HEK293 (cell line): ENCODE results near the gene MTMR3.
A peak's percentile ranks its signal among the peaks of the same experiment; 100 is the strongest.
"Not testable (repeated sequence)": the region's sequence is repeated elsewhere in the genome, so short reads cannot be mapped to it uniquely, and the experiment has no call there.

ENCODE experiments used
- CTCF ChIA-PET: fragments of 350-600 bp; formaldehyde crosslinking; extraction: SDS; loops from one replicate; lab custom pipeline; 2021; ENCODE audit warnings: antibody characterized with exemption; lab: Yijun Ruan, JAX
- POLR2A ChIA-PET: fragments of 300-600 bp; formaldehyde crosslinking; extraction: SDS; loops from one replicate; lab custom pipeline; 2020; ENCODE audit warnings: antibody characterized with exemption, inconsistent platforms; lab: Yijun Ruan, JAX
- H3K27ac ChIP-seq: fragments of 200-500 bp; sonication (Bioruptor generic); 2 replicates; pipeline ENCODE4 v1.5.1; 2014; ENCODE audit warnings: low read depth, low read length, control low read depth, inconsistent platforms; ENCODE audit errors: extremely low read depth
- H3K36me3 ChIP-seq, 2 experiments: fragments of 200-500 bp in 1 of 2; sonication (Bioruptor generic) in 1 of 2; 1 replicate in 1 of 2; 2 replicates in 1 of 2; pipeline ENCODE4 v1.5.1; 2014 to 2017; ENCODE audit warnings: inconsistent platforms in 2 of 2, low read length in 2 of 2; ENCODE audit not compliant: control insufficient read depth in 2 of 2, insufficient read depth in 1 of 2
- H3K4me1 ChIP-seq: fragments of 200-500 bp; sonication (Bioruptor generic); 2 replicates; pipeline ENCODE4 v1.5.1; 2014; ENCODE audit warnings: mild to moderate bottlenecking, low read length, inconsistent platforms; ENCODE audit not compliant: control insufficient read depth, insufficient read depth
- H3K4me3 ChIP-seq: 2 replicates; pipeline ENCODE4 v1.5.1; 2011; ENCODE audit warnings: low read depth, mild to moderate bottlenecking, control low read depth, low read length, moderate library complexity
- H3K9me3 ChIP-seq: fragments of 200-500 bp; sonication (Bioruptor generic); 2 replicates; pipeline ENCODE4 v1.5.1; 2014; ENCODE audit warnings: low read depth, low read length, inconsistent platforms; ENCODE audit not compliant: control insufficient read depth, insufficient read depth
- AEBP2 ChIP-seq: fragments of 450-650 bp; formaldehyde crosslinking; IDR thresholded peaks from 2 replicates; pipeline ENCODE4 v1.5.1; 2016; ENCODE audit warnings: missing biosample characterization, missing genetic modification characterization, borderline replicate concordance
- GLI4 ChIP-seq: fragments of 450-650 bp; formaldehyde crosslinking; IDR thresholded peaks from 2 replicates; pipeline ENCODE4 v1.5.1; 2016; ENCODE audit warnings: missing biosample characterization, missing genetic modification characterization
- HOXC10 ChIP-seq: sonication (generic); formaldehyde crosslinking; IDR thresholded peaks from 2 replicates; pipeline ENCODE4 v1.8.1; 2023; ENCODE audit warnings: mild to moderate bottlenecking, missing genetic modification reagents
- PRDM1 ChIP-seq: fragments of 450-650 bp; formaldehyde crosslinking; IDR thresholded peaks from 2 replicates; pipeline ENCODE4; 2016; ENCODE audit warnings: missing biosample characterization, missing genetic modification characterization
- SCRT2 ChIP-seq: fragments of 450-650 bp; formaldehyde crosslinking; IDR thresholded peaks from 2 replicates; pipeline ENCODE4 v1.5.1; 2016; ENCODE audit warnings: missing biosample characterization, missing genetic modification characterization
- ZBTB1 ChIP-seq: fragments of 450-650 bp; formaldehyde crosslinking; IDR thresholded peaks from 2 replicates; pipeline ENCODE4 v1.5.1; 2016; ENCODE audit warnings: missing biosample characterization, missing genetic modification characterization
- ZNF121 ChIP-seq: fragments of 450-650 bp; formaldehyde crosslinking; IDR thresholded peaks from 2 replicates; pipeline ENCODE4 v1.5.1; 2016; ENCODE audit warnings: missing biosample characterization, missing genetic modification characterization
- ZNF132 ChIP-seq: fragments of 450-650 bp; formaldehyde crosslinking; IDR thresholded peaks from 2 replicates; pipeline ENCODE4 v1.5.1; 2017; ENCODE audit warnings: missing biosample characterization, missing genetic modification characterization, borderline replicate concordance
- ZNF133 ChIP-seq: fragments of 450-650 bp; formaldehyde crosslinking; IDR thresholded peaks from 2 replicates; pipeline ENCODE4 v1.5.1; 2016; ENCODE audit warnings: missing biosample characterization, missing genetic modification characterization
- ZNF146 ChIP-seq: fragments of 450-650 bp; formaldehyde crosslinking; IDR thresholded peaks from 2 replicates; pipeline ENCODE4 v1.5.1; 2016; ENCODE audit warnings: missing biosample characterization, missing genetic modification characterization
- ZNF18 ChIP-seq: fragments of 450-650 bp; formaldehyde crosslinking; IDR thresholded peaks from 2 replicates; pipeline ENCODE4 v1.5.1; 2016; ENCODE audit warnings: missing biosample characterization, missing genetic modification characterization
- ZNF266 ChIP-seq: fragments of 450-650 bp; formaldehyde crosslinking; IDR thresholded peaks from 2 replicates; pipeline ENCODE4 v1.5.1; 2016; ENCODE audit warnings: missing biosample characterization, missing genetic modification characterization, low read depth
- ZNF366 ChIP-seq: fragments of 450-650 bp; formaldehyde crosslinking; conservative IDR thresholded peaks from 2 replicates; pipeline ENCODE4 v1.5.1; 2016; ENCODE audit warnings: missing biosample characterization, missing genetic modification characterization
- ZNF426 ChIP-seq: fragments of 450-650 bp; formaldehyde crosslinking; IDR thresholded peaks from 2 replicates; pipeline ENCODE4 v1.5.1; 2017; ENCODE audit warnings: missing biosample characterization, missing genetic modification characterization, mild to moderate bottlenecking, inconsistent platforms, moderate library complexity
- ZNF548 ChIP-seq: fragments of 450-650 bp; formaldehyde crosslinking; IDR thresholded peaks from 2 replicates; pipeline ENCODE4 v1.5.1; 2016; ENCODE audit warnings: missing biosample characterization, missing genetic modification characterization
- ZNF558 ChIP-seq: fragments of 450-650 bp; formaldehyde crosslinking; IDR thresholded peaks from 2 replicates; pipeline ENCODE4 v1.5.1; 2016; ENCODE audit warnings: missing biosample characterization, missing genetic modification characterization
- ZNF610 ChIP-seq: fragments of 450-650 bp; formaldehyde crosslinking; IDR thresholded peaks from 2 replicates; pipeline ENCODE4 v1.5.1; 2016; ENCODE audit warnings: missing biosample characterization, missing genetic modification characterization, borderline replicate concordance
- ZNF658 ChIP-seq: fragments of 450-650 bp; formaldehyde crosslinking; IDR thresholded peaks from 2 replicates; pipeline ENCODE4; 2016; ENCODE audit warnings: missing biosample characterization, missing genetic modification characterization
- ZNF660 ChIP-seq: fragments of 450-650 bp; IDR thresholded peaks from 2 replicates; pipeline ENCODE4 v1.5.1; 2018; ENCODE audit warnings: missing biosample characterization, mild to moderate bottlenecking, missing genetic modification characterization
- ZNF791 ChIP-seq: fragments of 450-650 bp; formaldehyde crosslinking; IDR thresholded peaks from 2 replicates; pipeline ENCODE4 v1.5.1; 2016; ENCODE audit warnings: missing biosample characterization, missing genetic modification characterization
- ZNF792 ChIP-seq: fragments of 450-650 bp; formaldehyde crosslinking; IDR thresholded peaks from 2 replicates; pipeline ENCODE4 v1.5.1; 2016; ENCODE audit warnings: missing biosample characterization, missing genetic modification characterization
- ZXDB ChIP-seq: fragments of 450-650 bp; formaldehyde crosslinking; IDR thresholded peaks from 2 replicates; pipeline ENCODE4 v1.5.1; 2016; ENCODE audit warnings: missing biosample characterization, missing genetic modification characterization

MTMR3 gene

GRCh38 chr22:29860006-29860766, 22.8 kb upstream of the MTMR3 start:
- Histone ChIP-seq H3K36me3 (no peaks in the 10 kb centered on the region), H3K4me1 (no peaks in the 10 kb centered on the region), H3K4me3 (no peak overlapping the region), H3K27ac (no peak overlapping the region), H3K9me3 (no peaks in the 10 kb centered on the region)
- ChIA-PET POLR2A (no interaction called here), CTCF (interaction anchor here (0.6 to 0.7 kb wide), 2 partner anchors 9 to 222 kb away, joined by 3 to 4 read pairs; no protein-coding TSS in a partner anchor)
- TF ChIP-seq ZNF266 (tag by site-specific recombination) (no peak), GLI4 (tag by site-specific recombination) (no peak), ZNF658 (no peak), ZNF132 (tag by site-specific recombination) (no peak), ZNF133 (tag by site-specific recombination) (no peak), PRDM1 (tag by site-specific recombination) (peak; percentile 62; the same call in 1 of the 2 replicates), ZNF146 (tag by site-specific recombination) (no peak), ZNF426 (tag by site-specific recombination) (no peak), ZNF121 (tag by site-specific recombination) (no peak), ZNF548 (tag by site-specific recombination) (no peak), ZNF366 (peak; percentile 86)
- TF ChIP-seq, all 188 proteins: peak for 2

- no peaks in the 10 kb centered on the region for H3K9me3 ChIP-seq
- H3K4me3 ChIP-seq = no peak overlapping the region
- H3K27ac ChIP-seq = no peak overlapping the region
- TF ChIP-seq HOXC10 = no peak
- TF ChIP-seq ZXDB (tag by site-specific recombination) = no peak
- no peak for TF ChIP-seq ZNF791 (tag by site-specific recombination)
- no peak for TF ChIP-seq ZBTB1 (tag by site-specific recombination)
- no peak for TF ChIP-seq AEBP2 (tag by site-specific recombination)
- TF ChIP-seq ZNF792 (tag by site-specific recombination) = no peak
- no peak for TF ChIP-seq ZNF610 (tag by site-specific recombination)
- no peak for TF ChIP-seq SCRT2 (tag by site-specific recombination)
- no peak for TF ChIP-seq ZNF660
- no peak for TF ChIP-seq ZNF558
- H3K4me1 ChIP-seq = no peaks in the 10 kb centered on the region
- no peaks in the 10 kb centered on the region for H3K36me3 ChIP-seq
- CTCF ChIA-PET = interaction anchor here (0.9 kb wide), 1 partner anchor 85 kb away, joined by 3 read pairs; no protein-coding TSS in a partner anchor
- POLR2A ChIA-PET = no interaction called here
These were observed 21.2 kb upstream of the MTMR3 start for GRCh38 chr22:29861672-29862297.

GRCh38 chr22:29865572-29865971, 17.4 kb upstream of the MTMR3 start:
- H3K27ac ChIP-seq, H3K9me3 ChIP-seq, H3K4me1 ChIP-seq, H3K36me3 ChIP-seq, H3K4me3 ChIP-seq, CTCF ChIA-PET: not testable (repeated sequence)
- POLR2A ChIA-PET = interaction anchor here (1.5 kb wide), 1 partner anchor 17 kb away, joined by 3 read pairs; the partner anchor contains the start of gene MTMR3
- 0 out of 2 replicates have a peak, but pooled peaks have one; percentile 27 for TF ChIP-seq ZNF18 (tag by site-specific recombination)
